ENCODE results near the gene MPND. TPM values are rescaled to one million over a fixed set of nuclear protein-coding genes. Genes with fewer than 3 reads are reported as not detected.

The MPND gene
- total RNA-seq, 6 experiments from 2014 or later: 6.4 to 21.7 (median 19.6) TPM

DNA sequence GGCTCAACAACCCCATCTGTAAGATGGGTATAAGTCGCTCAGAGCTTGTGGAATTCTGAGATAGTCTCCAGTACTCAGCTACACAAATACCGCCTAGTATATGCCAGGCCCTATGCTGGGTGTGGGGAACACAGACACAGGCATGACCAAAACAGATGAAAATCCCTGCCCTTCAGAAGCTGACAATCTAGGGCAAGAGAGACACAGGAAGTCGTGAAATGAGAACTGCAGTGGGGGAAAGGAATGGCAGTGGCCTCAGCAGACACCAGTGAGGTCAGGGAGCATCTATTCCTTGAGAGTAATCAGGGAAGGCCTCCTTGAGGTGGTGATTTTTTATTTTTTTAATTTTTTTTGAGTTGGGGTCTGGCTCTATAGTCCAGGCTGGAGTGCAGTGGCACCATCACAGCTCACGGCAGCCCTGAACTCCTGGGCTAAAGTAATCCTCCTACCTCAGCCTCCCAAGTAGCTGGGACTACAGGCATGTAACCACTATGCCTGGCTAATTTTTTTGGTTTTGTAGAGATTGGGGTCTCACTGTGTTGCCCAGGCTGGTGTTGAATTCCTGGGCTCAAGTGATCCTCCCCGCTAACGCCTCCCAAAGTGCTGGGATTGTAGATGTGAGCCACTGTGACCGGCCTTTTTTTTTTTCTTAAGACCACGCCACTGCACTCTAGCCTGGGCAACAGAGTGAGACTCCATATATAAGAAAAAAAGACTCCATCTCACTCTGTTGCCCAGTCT is 44.4 kb upstream of the MPND start:
- Histone ChIP-seq H3K4me3 (no peak overlapping the region), H3K27ac (no peak overlapping the region), H3K36me3 (no peaks in the 10 kb centered on the region), H3K27me3 (no peaks in the 10 kb centered on the region), H3K9me3 (no peaks in the 10 kb centered on the region), H3K4me1 (no peaks in the 10 kb centered on the region)
- TF ChIP-seq, protein P1, sequence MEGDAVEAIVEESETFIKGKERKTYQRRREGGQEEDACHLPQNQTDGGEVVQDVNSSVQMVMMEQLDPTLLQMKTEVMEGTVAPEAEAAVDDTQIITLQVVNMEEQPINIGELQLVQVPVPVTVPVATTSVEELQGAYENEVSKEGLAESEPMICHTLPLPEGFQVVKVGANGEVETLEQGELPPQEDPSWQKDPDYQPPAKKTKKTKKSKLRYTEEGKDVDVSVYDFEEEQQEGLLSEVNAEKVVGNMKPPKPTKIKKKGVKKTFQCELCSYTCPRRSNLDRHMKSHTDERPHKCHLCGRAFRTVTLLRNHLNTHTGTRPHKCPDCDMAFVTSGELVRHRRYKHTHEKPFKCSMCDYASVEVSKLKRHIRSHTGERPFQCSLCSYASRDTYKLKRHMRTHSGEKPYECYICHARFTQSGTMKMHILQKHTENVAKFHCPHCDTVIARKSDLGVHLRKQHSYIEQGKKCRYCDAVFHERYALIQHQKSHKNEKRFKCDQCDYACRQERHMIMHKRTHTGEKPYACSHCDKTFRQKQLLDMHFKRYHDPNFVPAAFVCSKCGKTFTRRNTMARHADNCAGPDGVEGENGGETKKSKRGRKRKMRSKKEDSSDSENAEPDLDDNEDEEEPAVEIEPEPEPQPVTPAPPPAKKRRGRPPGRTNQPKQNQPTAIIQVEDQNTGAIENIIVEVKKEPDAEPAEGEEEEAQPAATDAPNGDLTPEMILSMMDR (IDR thresholded peaks at IDR 0.05): no peak
- TF ChIP-seq POLR2A (IDR thresholded peaks at IDR 0.05): no peak
- no peak for ATAC-seq
- no peak for DNase-seq
- 87% methylated on average over 6 of the region's 8 CpGs for WGBS (ENCODE audit: insufficient coverage, low coverage, low lambda C conversion rate, missing lambda C conversion rate)
- intact Hi-C loops (cut with DNase I): no loop called here

DNA sequence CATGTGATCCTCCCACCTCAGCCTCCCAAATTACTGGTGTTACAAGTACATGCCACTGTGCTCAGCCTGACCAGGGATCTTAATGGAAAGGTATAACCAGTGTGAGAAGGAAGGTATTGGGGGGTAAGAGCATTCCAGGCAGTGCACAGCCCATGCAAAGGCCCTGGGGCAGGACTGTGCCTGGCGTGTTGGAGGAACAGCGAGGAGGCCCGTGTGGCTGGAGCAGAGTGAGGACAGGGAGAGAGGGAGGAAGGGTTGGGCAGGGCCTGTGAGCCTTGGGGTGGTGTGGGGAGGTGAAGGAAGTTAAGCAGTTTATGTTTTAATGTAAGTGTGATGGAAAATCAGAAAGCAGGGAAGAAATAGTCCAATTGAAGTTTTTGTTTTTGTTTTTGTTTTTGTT is 42.8 kb upstream of the MPND start:
- no peak for TF ChIP-seq POLR2A (IDR thresholded peaks at IDR 0.05)
- TF ChIP-seq, protein P1 (IDR thresholded peaks at IDR 0.05): no peak
- Histone ChIP-seq H3K27ac (no peak overlapping the region), H3K4me1 (no peaks in the 10 kb centered on the region), H3K9me3 (no peaks in the 10 kb centered on the region), H3K36me3 (no peaks in the 10 kb centered on the region), H3K4me3 (no peak overlapping the region), H3K27me3 (no peaks in the 10 kb centered on the region)
- ATAC-seq: no peak
- WGBS (ENCODE audit: insufficient coverage, low coverage, low lambda C conversion rate, missing lambda C conversion rate): 80% methylated on average over 1 of the region's 3 CpGs
- DNase-seq: no peak
- intact Hi-C loops (cut with DNase I): no loop called here

DNA sequence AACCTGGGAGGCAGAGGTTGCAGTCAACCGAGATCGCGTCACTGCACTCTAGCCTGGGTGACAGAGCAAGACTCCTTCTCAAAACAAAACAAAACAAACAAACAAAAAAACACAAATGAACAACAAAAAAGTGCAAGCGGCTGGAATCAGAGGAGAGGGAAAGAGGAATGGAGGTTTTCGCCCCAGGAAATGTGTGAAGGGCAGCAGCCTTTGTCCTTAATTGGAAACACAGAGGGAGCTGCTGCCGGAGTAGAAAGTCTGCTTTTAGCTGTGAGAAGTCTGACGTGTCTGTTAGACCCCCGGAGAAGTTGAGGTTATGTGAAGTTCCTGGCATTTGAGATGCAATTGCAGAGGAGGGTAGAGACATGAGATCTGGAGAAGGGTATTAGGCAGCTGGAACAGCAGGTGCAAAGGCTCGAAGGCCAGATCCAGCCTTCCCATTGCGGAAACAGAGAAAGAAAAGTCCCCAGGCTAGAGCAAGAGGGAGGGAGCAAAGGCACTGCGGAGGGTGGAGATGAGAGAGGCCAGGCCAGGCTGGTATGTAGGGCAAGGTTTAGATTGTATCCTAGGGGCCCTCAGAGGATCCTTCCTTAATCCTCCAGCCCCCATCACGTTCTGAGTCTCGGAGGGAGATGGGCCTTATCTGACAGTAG is 41.6 kb upstream of the MPND start:
- ATAC-seq: no peak

DNA sequence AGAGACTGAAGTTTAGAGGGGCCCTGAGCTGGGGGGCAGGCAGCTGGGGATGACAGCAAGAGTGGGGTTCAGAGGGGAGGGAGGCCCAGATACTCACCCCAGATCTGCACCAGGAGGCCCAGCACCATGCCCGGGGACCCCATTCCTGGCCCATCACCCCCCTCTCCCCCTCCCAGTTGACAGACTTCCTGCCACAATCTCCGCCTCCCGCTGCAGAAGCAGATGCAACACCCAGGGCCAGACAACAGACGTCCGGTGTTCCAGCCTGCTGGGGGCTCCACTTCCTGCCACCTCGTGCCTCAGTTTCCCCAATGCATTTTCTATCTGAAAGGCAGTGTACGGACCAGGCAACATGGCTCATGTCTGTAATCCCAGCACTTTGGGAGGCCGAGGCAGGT is 41.1 kb upstream of the MPND start, which contains the start of gene TMIGD2:
Gene TMIGD2, minus strand, starts transcription at position 147 of the 398 bp plus-strand sequence. Its CDS starts 4 bp downstream, at position 143.
- intact Hi-C loops (cut with DNase I): no loop called here
- ATAC-seq: no peak
- Histone ChIP-seq H3K27ac (no peak within 1 kb of the TSS), H3K4me3 (no peak within 1 kb of the TSS), H3K9me3 (no peaks in the 10 kb centered on the region), H3K36me3 (no peaks in the 10 kb centered on the region), H3K27me3 (no peaks in the 10 kb centered on the region), H3K4me1 (no peaks in the 10 kb centered on the region)
- WGBS (ENCODE audit: insufficient coverage, low coverage, low lambda C conversion rate, missing lambda C conversion rate): no CpG with 5 or more reads among the region's 8 CpGs
- DNase-seq: no peak
- TF ChIP-seq POLR2A (IDR thresholded peaks at IDR 0.05): no peak
- TF ChIP-seq, protein P1 (IDR thresholded peaks at IDR 0.05): no peak

More for the DNA sequence above, 41.6 kb upstream of the MPND start:
- H3K27me3 ChIP-seq: no peaks in the 10 kb centered on the region
- no peak for DNase-seq
- whole genome bisulfite sequencing (ENCODE audit: insufficient coverage, low coverage, low lambda C conversion rate, missing lambda C conversion rate): 64% methylated on average over 13 of the region's 13 CpGs
- no peak overlapping the region for H3K27ac ChIP-seq
- TF ChIP-seq POLR2A (IDR thresholded peaks at IDR 0.05): no peak
- TF ChIP-seq, protein P1 (IDR thresholded peaks at IDR 0.05): no peak
- H3K36me3 ChIP-seq: no peaks in the 10 kb centered on the region
- no peak overlapping the region for H3K4me3 ChIP-seq
- intact Hi-C loops (cut with DNase I): no loop called here
- no peaks in the 10 kb centered on the region for H3K9me3 ChIP-seq
- no peaks in the 10 kb centered on the region for H3K4me1 ChIP-seq
